D721Med (cell line): ENCODE results near the gene TEPSIN.

ENCODE experiments used
- DNase-seq: peaks from one replicate; pipeline ENCODE4 v3.0.0; 2011; ENCODE audit warnings: low spot score; ENCODE audit not compliant: insufficient read length
- FAIRE-seq: peaks from 2 replicates; lab custom pipeline; 2011; peaks lifted over from hg19 to GRCh38; lab: Jason Lieb, UNC
- CTCF ChIP-seq: IDR thresholded peaks from 2 replicates; pipeline ENCODE4 v1.5.1; 2012; ENCODE audit warnings: mild to moderate bottlenecking, control low read depth; ENCODE audit not compliant: insufficient read depth; ENCODE audit errors: missing control alignments

The TEPSIN gene

DNA sequence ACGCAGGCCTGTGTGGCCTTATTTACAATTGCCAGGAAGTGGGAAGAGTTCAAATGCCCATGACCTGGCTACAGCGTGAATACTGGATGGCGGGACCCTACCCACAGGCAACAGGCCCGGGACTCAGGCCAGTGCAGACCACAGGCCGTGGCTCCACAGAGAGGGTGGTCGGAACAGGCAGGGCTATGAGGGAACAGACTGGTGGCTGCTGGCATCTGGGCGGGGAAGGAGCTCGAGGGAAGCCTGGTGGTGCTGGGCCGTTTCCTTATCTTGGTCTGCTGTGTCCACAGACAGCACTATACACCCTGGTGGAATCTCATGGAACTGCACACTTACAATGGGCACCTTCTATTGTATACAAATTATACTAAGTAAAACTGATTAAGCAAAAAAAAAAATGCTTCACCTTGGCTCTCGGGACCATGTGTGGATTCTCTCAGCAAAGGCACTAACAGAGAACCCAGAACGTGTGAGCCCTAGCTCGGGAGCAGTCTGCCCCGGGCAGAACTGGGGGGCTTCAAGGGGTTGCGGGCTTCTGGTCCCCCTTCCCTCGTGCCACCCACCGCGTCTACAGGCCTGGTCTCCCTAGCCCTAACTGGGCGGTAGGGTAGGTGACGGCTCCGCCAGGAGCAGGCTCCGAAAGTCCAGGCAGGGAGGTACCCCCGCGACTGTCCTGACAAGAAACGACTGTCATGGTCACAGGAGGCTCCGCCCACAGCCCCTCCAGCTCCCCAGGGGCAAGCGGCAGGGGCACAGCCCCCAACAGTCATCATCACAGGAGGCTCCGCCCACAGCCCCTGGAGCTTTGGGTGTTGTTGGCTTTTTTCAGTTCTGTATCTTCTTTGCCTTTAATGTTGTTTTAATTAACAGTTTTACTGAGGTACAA lies 37.9 kb downstream of the TEPSIN start:
- FAIRE-seq (no peak), DNase-seq (no peak)
- TF ChIP-seq CTCF = peak; percentile 59

GRCh38 chr17:81200201-81200600 lies 38.7 kb downstream of the TEPSIN start:
- FAIRE-seq = no peak
- DNase-seq = no peak
- no peak for TF ChIP-seq CTCF

DNA sequence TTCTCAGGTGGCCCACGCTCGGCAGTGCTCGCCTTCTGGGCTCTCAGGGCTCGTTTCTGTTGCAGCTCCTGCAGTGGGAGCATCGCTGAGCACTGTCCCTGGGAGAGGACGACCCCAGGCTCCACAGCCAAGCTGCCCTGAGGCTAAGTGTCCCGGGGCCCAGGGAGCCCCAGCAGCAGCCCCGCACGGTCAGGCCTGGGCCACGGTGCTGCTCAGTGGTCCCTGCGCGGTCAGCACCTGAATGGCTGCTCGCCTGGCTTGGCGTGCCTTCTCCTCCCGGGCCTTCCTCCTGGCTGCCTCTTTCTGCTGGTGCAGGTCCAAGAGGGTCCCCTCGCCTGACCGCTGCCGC lies 39.4 kb downstream of the TEPSIN start:
- TF ChIP-seq CTCF = no peak
- FAIRE-seq (no peak), DNase-seq (no peak)

DNA sequence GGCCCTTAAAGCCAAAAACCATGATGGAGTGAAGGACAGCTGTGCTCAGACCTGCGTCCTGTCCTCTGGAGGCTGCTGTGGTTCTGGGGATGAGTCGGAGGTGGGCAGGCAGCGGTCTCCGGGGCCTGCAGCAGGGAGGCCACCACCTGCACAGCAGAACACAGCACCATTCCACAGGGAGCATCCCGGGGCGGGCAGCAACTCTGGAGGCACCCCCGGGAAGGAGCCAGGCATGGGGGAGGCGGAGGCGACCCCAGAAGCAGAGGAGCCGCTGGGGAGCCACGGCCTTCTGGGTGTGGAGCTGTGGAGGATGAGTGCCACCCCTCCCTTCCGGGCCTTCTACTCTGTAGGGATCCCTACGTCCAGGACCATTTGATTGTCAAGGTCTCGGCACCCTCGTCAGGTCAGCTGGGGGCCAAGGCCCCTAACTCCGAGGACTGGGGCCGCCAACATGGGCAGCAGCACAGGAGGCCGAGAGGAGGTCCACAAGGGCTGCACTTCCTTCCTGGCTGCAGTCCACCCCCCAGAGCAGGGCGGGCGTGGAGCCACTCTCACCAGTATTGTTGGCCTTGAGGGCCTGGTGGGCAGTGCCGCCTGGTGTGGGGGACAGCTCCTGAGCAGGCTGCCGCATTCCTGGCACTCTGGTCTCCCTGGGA lies 39.9 kb downstream of the TEPSIN start:
- DNase-seq (no peak), FAIRE-seq (no peak)
- no peak for TF ChIP-seq CTCF

DNA sequence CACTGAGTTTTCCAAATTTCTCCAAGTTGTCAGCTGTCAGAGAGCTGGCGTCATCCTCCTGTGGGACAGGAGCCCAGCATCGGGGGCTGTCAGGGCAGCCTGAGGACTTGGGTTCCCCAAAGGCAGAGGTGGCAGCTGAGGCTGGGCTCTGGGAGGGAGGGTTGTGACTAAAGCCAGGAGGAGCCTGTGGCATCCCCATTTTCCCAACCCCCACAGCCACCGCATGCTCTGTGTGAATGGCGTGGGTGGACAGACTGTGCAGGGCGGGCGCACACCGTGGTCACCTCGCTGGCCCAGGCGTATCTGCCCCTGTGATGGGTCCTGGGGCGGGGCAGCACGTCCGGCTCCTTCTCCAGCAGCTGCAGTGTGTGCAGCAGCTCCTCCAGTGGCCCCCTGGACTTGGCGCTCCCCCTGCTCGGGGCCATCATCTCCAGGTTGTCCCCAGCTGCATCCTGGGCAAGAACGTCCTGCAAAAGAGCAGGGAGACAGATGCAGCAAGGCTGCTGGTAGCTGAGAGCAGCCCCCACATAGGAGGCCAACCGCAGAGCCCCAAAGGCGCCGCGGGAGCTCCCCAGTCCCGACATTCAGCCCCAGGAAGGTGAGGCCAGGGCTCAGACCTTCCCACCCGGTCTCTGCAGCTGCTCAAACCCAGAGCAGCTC lies 40.9 kb downstream of the TEPSIN start:
- TF ChIP-seq CTCF = no peak
- FAIRE-seq (no peak), DNase-seq (no peak)

DNA sequence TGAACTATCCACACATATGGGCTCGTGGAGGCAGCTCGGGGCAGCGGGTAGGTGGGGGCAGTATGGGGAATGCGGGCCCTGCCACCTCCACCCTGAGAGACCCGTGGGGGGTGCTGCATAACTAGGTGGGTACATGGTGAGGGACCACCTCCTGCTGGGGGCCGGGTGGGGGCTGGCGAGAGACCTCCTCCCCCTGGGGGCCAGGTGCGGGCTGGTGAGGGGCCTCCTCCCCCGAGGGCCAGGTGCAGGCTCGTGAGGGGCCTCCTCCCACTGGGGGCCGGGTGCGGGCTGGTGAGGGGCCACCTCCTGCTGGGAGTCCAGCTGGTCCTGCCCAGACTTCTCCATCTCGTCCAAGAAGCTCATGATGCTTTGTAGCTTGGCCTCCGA lies 41.5 kb downstream of the TEPSIN start:
- TF ChIP-seq CTCF = no peak
- no peak for FAIRE-seq
- DNase-seq = no peak
